Measurements from ENCODE around the gene CCNY.

The CCNY gene

DNA sequence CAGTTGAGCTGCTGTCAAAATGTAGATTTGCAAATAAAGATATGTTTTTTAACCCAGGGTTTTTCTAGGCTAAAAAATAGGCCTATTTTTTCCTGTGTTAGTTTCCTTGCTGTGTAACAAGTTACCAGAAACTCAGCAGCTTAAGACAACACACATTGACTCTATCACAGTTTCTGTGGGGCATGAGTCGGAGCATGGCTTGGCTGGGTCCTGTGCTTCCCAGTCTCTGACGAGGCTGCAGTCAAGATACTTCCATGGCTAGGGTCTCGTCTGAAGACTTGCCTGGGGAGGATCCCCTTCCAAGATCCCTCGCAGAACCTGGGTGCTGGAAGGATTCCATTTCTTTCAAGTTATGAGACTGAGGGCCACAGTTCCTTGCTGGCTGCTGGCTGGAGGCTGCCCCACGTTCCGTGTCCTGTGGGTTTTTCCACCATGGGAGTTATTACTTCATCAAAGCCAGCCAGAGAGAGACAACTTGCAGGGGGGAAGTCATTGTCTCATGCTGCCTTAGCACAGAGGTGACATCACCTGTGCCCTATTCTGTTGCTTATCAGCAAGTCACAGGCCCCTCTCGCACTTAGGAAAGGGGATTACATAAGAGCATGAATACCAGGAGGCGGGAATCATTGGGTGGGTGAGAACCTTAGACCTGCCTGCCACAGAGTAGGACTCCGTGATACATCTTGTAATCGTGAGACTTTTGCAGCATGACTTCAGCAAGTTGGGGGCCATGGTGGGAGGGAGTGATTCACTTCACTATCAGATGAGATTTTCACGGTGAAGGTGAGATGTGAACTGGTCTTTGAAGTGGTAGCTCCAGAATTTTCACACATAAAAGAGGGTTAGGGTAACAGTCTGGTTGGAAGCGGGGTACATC, 77.9 kb downstream of the CCNY start:
- H3K4me3 ChIP-seq (ENCODE audit: severe bottlenecking): no peak overlapping the region
- TF ChIP-seq CTCF (IDR thresholded peaks at IDR 0.05; ENCODE audit: poor library complexity, severe bottlenecking): no peak
- no peaks in the 10 kb centered on the region for H3K9me3 ChIP-seq (ENCODE audit: severe bottlenecking)
- ATAC-seq (ENCODE audit: low read depth): no peak
- H3K36me3 ChIP-seq (ENCODE audit: low read depth): no peaks in the 10 kb centered on the region
- H3K4me1 ChIP-seq (ENCODE audit: insufficient read depth, poor library complexity, severe bottlenecking): peaks cover 28% of the 10 kb centered on the region
- no peak for DNase-seq (ENCODE audit: low spot score)
- peak overlapping the region; percentile 89 for H3K27ac ChIP-seq (ENCODE audit: poor library complexity, severe bottlenecking)
- no peaks in the 10 kb centered on the region for H3K27me3 ChIP-seq (ENCODE audit: insufficient read depth, poor library complexity, severe bottlenecking)

- Histone ChIP-seq H3K27me3 (ENCODE audit: insufficient read depth, poor library complexity, severe bottlenecking) (no peaks in the 10 kb centered on the region), H3K27ac (ENCODE audit: poor library complexity, severe bottlenecking) (no peak overlapping the region), H3K4me3 (ENCODE audit: severe bottlenecking) (no peak overlapping the region), H3K9me3 (ENCODE audit: severe bottlenecking) (no peaks in the 10 kb centered on the region), H3K4me1 (ENCODE audit: insufficient read depth, poor library complexity, severe bottlenecking) (peaks cover 32% of the 10 kb centered on the region), H3K36me3 (ENCODE audit: low read depth) (no peaks in the 10 kb centered on the region)
- no peak for DNase-seq (ENCODE audit: low spot score)
- no peak for TF ChIP-seq CTCF (IDR thresholded peaks at IDR 0.05; ENCODE audit: poor library complexity, severe bottlenecking)
- no peak for ATAC-seq (ENCODE audit: low read depth)
Measured at GRCh38 chr10:35415505-35415904, 79.2 kb downstream of the CCNY start.

DNA sequence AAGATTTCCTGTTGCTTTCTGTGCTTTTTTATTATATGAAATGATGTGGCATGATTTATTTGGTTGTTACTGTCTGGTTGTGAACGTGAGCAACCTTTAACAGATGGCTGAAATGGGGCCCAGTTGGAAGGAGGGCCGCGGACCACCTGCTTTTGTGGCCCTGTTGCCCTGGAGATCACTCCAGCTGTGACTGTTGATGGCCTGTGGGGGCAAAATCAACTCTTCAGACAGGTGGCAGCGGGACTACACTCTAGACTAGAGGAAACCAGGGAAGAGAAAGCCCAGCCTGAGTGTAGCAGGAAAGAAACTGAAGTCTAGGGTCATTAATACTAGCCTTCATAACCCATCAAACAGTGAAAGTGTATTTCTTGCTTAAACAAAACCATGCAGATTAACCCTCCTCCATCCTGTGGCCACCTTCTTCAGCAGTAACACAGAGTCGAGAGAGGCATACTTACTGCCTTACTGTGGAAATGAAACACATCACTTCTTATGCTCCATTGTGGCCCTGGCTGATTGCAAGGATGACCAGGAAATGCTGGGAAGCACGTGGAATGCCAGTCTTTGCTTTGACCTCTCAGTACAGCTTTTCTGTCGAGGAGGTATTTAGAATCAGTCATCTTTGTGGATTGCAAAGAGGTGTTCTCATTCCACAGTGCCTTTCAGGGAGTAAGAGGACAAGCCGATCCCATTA, 80.5 kb downstream of the CCNY start:
- H3K27me3 ChIP-seq (ENCODE audit: insufficient read depth, poor library complexity, severe bottlenecking): no peaks in the 10 kb centered on the region
- H3K36me3 ChIP-seq (ENCODE audit: low read depth): no peaks in the 10 kb centered on the region
- TF ChIP-seq CTCF (IDR thresholded peaks at IDR 0.05; ENCODE audit: poor library complexity, severe bottlenecking): no peak
- no peak overlapping the region for H3K27ac ChIP-seq (ENCODE audit: poor library complexity, severe bottlenecking)
- no peak overlapping the region for H3K4me3 ChIP-seq (ENCODE audit: severe bottlenecking)
- ATAC-seq (ENCODE audit: low read depth) (no peak), DNase-seq (ENCODE audit: low spot score) (no peak)
- H3K4me1 ChIP-seq (ENCODE audit: insufficient read depth, poor library complexity, severe bottlenecking): peaks cover 42% of the 10 kb centered on the region
- no peaks in the 10 kb centered on the region for H3K9me3 ChIP-seq (ENCODE audit: severe bottlenecking)

DNA sequence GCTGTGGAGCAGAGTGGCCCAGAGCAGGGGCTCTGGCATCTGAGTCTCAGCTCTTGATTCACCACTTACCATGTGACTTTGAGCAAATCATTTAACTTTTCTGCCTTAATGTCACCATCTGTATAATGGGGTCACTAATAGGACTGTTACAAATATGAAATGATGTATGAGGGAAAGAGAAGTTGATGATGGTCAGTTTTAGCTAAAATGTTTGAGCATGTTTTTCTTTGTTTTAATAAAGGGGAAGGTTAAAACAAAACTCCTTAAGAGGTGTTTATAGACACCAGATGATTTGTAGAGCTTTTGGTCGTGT, 81.0 kb downstream of the CCNY start:
- no peak for ATAC-seq (ENCODE audit: low read depth)
- peak overlapping the region; percentile 3 for H3K27ac ChIP-seq (ENCODE audit: poor library complexity, severe bottlenecking)

More for the DNA sequence above, 81.0 kb downstream of the CCNY start:
- H3K36me3 ChIP-seq (ENCODE audit: low read depth): no peaks in the 10 kb centered on the region
- DNase-seq (ENCODE audit: low spot score): no peak
- TF ChIP-seq CTCF (IDR thresholded peaks at IDR 0.05; ENCODE audit: poor library complexity, severe bottlenecking): no peak
- no peaks in the 10 kb centered on the region for H3K9me3 ChIP-seq (ENCODE audit: severe bottlenecking)
- no peaks in the 10 kb centered on the region for H3K27me3 ChIP-seq (ENCODE audit: insufficient read depth, poor library complexity, severe bottlenecking)
- no peak overlapping the region for H3K4me3 ChIP-seq (ENCODE audit: severe bottlenecking)
- H3K4me1 ChIP-seq (ENCODE audit: insufficient read depth, poor library complexity, severe bottlenecking): peaks cover 43% of the 10 kb centered on the region

All from RWPE2 (cell line).